Esophagus squamous epithelium (tissue), 5 donors: ENCODE data around the gene MAN2A1. TPM values are rescaled to one million over a fixed set of nuclear protein-coding genes. Genes with fewer than 3 reads are reported as not detected.

Experiments
- DNase-seq: peaks from one replicate; lab custom pipeline; 2025; lab: John Stamatoyannopoulos, UW
- H3K27ac ChIP-seq, 4 donors: fragments of 200-600 bp; sonication (generic); one replicate each; pipeline ENCODE4 v1.5.1; 2016 to 2019; ENCODE audit warnings: mild to moderate bottlenecking in 1 of 4
- H3K27me3 ChIP-seq, 4 donors: fragments of 200-600 bp; sonication (generic); 1 replicate in 3 of 4; 2 replicates in 1 of 4; pipeline versions ENCODE4 v1.5.1 to v1.6.0; 2017 to 2021; ENCODE audit warnings: antibody characterized with exemption in 1 of 4
- H3K36me3 ChIP-seq, 3 donors: fragments of 200-600 bp; sonication (generic); one replicate each; pipeline ENCODE4 v1.5.1; 2016 to 2019
- H3K4me1 ChIP-seq, 3 donors: fragments of 200-600 bp; sonication (generic); one replicate each; pipeline ENCODE4 v1.5.1; 2017 to 2019
- H3K4me3 ChIP-seq, 4 donors: fragments of 200-600 bp; sonication (generic); 1 replicate in 3 of 4; 2 replicates in 1 of 4; pipeline ENCODE4 v1.5.1; 2016 to 2019; ENCODE audit warnings: mild to moderate bottlenecking in 2 of 4, moderate library complexity in 1 of 4
- H3K9me3 ChIP-seq, 3 donors: fragments of 200-600 bp; sonication (generic); one replicate each; pipeline ENCODE4 v1.5.1; 2016 to 2019
- POLR2A ChIP-seq, 4 donors: fragments of 450-650 bp; IDR thresholded peaks; one replicate each; pipeline ENCODE4 v1.6.1; 2017; ENCODE audit warnings: antibody characterized with exemption in 4 of 4, mild to moderate bottlenecking in 4 of 4, moderate library complexity in 3 of 4
- WGBS, 2 donors: methylation state at CpG; one replicate each; pipeline ENCODE4 v1.1.5; 2018; 5-methylcytosine and 5-hydroxymethylcytosine counted together
- intact Hi-C: fragments of 100-400 bp; cut with DNase I; formaldehyde crosslinking; loops from one replicate; pipeline ENCODE4 v1.15.0; 2022
- total RNA-seq, 4 donors: library from RNA; depleted of rRNA; stranded (reverse); fragments of >200 nt; gene quantifications; one replicate each; pipeline ENCODE4 v1.1.0, GENCODE V29; 2016
- TF ChIP-seq, protein P1 (sequence below), 6 experiments: fragments of 450-650 bp in 4 of 6; fragments of 200-600 bp in 2 of 6; sonication (generic) in 2 of 6; IDR thresholded peaks; one replicate each; pipeline ENCODE4 v1.5.1; 2016 to 2019; ENCODE audit warnings: antibody characterized with exemption in 6 of 6, mild to moderate bottlenecking in 4 of 6, moderate library complexity in 4 of 6
- donor health status: DM: yes; HTN: yes; CAD: no.

MAN2A1 gene
- total RNA-seq, 4 donors from 2014 or later, result 27.4 to 40.1 (median 37.4) TPM

DNA sequence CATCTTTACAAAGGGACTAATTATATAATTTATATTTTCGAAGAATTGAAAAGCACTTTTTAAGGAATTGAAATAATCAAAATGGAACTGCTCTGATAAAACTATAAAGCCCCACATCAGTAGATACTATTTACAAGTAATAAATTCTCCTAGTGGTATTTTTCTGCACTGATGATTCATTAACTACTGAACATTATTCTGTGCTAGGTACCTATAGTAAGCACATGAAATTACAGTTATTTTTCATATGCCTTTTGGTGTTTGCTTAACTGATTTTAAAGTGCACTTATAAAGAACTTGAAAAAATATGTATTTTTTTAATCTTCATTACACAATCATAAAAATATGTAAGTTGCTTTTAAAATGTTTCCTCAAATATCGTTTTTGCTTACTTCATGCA lies 123.0 kb downstream of the MAN2A1 start:
- WGBS, 2 donors, result 88 to 92% methylated on average over 2 of the region's 2 CpGs
- no peak for TF ChIP-seq POLR2A (IDR thresholded peaks at IDR 0.05)
- TF ChIP-seq, protein P1, sequence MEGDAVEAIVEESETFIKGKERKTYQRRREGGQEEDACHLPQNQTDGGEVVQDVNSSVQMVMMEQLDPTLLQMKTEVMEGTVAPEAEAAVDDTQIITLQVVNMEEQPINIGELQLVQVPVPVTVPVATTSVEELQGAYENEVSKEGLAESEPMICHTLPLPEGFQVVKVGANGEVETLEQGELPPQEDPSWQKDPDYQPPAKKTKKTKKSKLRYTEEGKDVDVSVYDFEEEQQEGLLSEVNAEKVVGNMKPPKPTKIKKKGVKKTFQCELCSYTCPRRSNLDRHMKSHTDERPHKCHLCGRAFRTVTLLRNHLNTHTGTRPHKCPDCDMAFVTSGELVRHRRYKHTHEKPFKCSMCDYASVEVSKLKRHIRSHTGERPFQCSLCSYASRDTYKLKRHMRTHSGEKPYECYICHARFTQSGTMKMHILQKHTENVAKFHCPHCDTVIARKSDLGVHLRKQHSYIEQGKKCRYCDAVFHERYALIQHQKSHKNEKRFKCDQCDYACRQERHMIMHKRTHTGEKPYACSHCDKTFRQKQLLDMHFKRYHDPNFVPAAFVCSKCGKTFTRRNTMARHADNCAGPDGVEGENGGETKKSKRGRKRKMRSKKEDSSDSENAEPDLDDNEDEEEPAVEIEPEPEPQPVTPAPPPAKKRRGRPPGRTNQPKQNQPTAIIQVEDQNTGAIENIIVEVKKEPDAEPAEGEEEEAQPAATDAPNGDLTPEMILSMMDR (IDR thresholded peaks at IDR 0.05), result no peak
- Histone ChIP-seq H3K27me3 (no peaks in the 10 kb centered on the region), H3K4me3 (no peak overlapping the region), H3K9me3 (no peaks in the 10 kb centered on the region), H3K4me1 (no peaks in the 10 kb centered on the region), H3K36me3 (peaks cover 0 to 48% (median 0%) of the 10 kb centered on the region in 3 donors), H3K27ac (no peak overlapping the region)
- intact Hi-C loops, result no loop called here
- no peak for DNase-seq

DNA sequence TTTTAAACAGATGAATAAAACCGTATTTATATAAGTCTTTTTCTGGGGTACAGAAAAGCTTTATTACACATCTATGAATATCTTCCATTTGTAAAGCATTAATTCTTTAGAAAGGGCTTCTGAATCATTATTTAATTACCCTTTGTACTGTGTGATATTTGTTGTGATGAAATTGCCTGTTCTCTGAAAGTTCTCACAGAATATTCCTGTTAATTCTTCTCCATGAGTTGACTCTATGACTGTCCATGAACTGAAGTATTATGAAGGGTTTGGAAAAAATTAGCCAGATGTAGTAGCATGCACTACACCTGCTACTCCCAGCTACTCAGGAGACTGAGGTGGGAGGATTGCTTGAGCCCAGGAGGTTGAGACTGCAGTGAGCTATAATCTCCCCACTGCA lies 127.0 kb downstream of the MAN2A1 start:
- TF ChIP-seq, protein P1 (IDR thresholded peaks at IDR 0.05), result no peak
- no peak for TF ChIP-seq POLR2A (IDR thresholded peaks at IDR 0.05)
- Histone ChIP-seq H3K4me1 (no peaks in the 10 kb centered on the region), H3K27me3 (no peaks in the 10 kb centered on the region), H3K4me3 (no peak overlapping the region), H3K27ac (no peak overlapping the region), H3K36me3 (peaks cover 0 to 61% (median 0%) of the 10 kb centered on the region in 3 donors), H3K9me3 (no peaks in the 10 kb centered on the region)
- intact Hi-C loops, result no loop called here
- DNase-seq, result no peak
- 86 to 94% methylated on average over 1 of the region's 1 CpG for WGBS, 2 donors

DNA sequence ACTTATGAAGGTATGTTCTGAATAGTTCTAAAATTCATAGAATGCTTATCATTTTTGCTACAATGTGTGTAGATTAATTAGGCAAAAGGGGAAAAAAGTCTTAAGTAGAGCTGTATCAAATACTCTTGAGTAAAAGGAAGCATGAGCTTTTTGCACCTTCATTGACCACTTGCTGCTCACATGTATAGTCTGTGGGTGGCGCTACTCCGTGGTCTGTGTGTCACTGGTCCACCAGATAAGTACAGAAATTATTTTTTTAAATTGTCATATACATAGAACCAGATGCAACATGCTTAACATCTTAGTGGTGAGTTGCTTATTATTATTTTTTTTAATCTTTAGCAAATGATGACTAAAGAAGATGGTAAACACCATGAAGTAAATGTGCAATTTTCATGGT lies 130.2 kb downstream of the MAN2A1 start:
- intact Hi-C loops, result no loop called here
- Histone ChIP-seq H3K27ac (no peak overlapping the region), H3K4me3 (no peak overlapping the region), H3K4me1 (no peaks in the 10 kb centered on the region), H3K36me3 (peaks cover 0 to 64% (median 0%) of the 10 kb centered on the region in 3 donors), H3K27me3 (no peaks in the 10 kb centered on the region), H3K9me3 (no peaks in the 10 kb centered on the region)
- 54 to 81% methylated on average over 2 of the region's 2 CpGs for WGBS, 2 donors
- TF ChIP-seq, protein P1 (IDR thresholded peaks at IDR 0.05), result no peak
- TF ChIP-seq POLR2A (IDR thresholded peaks at IDR 0.05), result no peak
- no peak for DNase-seq

DNA sequence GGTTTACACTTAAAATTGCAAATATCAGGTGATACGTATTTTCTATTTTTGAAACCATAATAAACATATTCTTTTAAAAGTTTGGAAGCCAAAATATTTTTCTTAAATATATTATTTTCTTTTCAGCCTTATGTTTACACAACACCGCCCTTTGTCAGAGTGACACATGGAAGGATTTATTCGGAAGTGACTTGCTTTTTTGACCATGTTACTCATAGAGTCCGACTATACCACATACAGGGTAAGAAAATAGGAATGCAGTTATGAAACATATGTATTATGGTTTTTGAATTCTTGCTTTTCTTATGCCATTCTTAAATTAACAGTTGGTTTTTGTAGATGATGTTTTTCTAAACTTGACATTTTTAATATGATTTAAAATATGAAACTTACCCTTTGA lies 133.9 kb downstream of the MAN2A1 start:
- no peak for DNase-seq
- intact Hi-C loops, result no loop called here
- Histone ChIP-seq H3K9me3 (no peaks in the 10 kb centered on the region), H3K4me1 (no peaks in the 10 kb centered on the region), H3K4me3 (no peak overlapping the region), H3K27ac (no peak overlapping the region), H3K36me3 (peaks cover 0 to 74% (median 0%) of the 10 kb centered on the region in 3 donors), H3K27me3 (no peaks in the 10 kb centered on the region)
- WGBS, 2 donors, result 84 to 93% methylated on average over 4 of the region's 4 CpGs
- TF ChIP-seq POLR2A (IDR thresholded peaks at IDR 0.05), result no peak
- TF ChIP-seq, protein P1 (IDR thresholded peaks at IDR 0.05), result no peak

DNA sequence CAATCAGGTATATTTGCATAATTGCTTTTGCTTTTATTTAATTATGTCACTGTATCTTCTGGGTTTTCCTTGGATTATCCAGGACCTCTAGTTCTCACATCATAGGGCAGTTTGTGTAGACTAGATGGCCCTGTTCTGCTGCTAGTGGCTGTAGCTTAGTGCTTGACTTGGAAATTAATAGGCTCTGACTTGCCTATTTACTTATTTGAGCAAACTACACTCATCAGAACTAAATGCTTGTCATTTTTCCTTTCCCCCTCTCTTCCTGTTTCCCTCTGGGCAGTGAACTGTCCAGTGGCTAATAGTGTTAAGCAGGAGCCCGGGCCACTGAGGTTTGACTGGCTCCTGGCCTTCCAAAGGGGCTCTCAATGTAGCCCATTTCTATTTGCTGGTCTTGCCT lies 135.7 kb downstream of the MAN2A1 start:
- 86 to 100% methylated on average over 1 of the region's 1 CpG for WGBS, 2 donors
- intact Hi-C loops, result no loop called here
- H3K27ac ChIP-seq, result no peak overlapping the region
- peaks cover 0 to 72% (median 0%) of the 10 kb centered on the region in 3 donors for H3K36me3 ChIP-seq
- no peak for DNase-seq
- no peak overlapping the region for H3K4me3 ChIP-seq
- no peaks in the 10 kb centered on the region for H3K9me3 ChIP-seq
- TF ChIP-seq, protein P1 (IDR thresholded peaks at IDR 0.05), result no peak
- no peak for TF ChIP-seq POLR2A (IDR thresholded peaks at IDR 0.05)
- no peaks in the 10 kb centered on the region for H3K4me1 ChIP-seq
- H3K27me3 ChIP-seq, result no peaks in the 10 kb centered on the region
